ENCODE measurements around the gene MPND. TPM values are rescaled to one million over a fixed set of nuclear protein-coding genes. Genes with fewer than 3 reads are reported as not detected.

The MPND gene
- total and polyA plus RNA-seq, 12 donors: 15.2 to 26.6 (median 20.9) TPM

DNA sequence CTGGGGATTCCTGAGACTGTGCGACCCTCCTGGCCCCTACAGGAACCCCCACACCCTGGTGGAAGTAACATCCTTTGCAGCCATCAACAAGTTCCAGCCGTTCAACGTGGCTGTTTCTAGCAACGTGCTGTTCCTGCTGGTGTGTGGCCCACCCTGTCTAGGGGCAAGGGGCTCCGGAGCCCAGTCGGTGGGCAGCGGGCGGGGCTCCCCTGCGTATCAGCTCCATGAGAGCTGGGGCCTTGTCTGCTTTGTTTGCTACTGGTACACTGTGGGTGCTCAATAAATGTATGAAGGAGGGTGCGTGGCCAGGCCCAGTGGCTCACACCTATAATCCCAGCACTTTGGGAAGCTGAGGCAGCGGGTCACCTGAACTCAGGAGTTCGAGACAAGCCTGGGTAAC lies 10.9 kb downstream of the MPND start:
- ATAC-seq (no peak), DNase-seq (no peak)
- Histone ChIP-seq H3K4me1 (peaks cover 0 to 8% (median 0%) of the 10 kb centered on the region in 9 donors), H3K9me3 (no peaks in the 10 kb centered on the region), H3K27me3 (no peaks in the 10 kb centered on the region), H3K4me3 (no peak overlapping the region), H3K36me3 (peaks cover 0 to 60% (median 0%) of the 10 kb centered on the region in 9 donors), H3K27ac (no peak overlapping the region)
- intact Hi-C loops (cut with DNase I): loop anchor here in 8 of 10 donors (5.0 to 10.0 kb wide), 3 partner anchors 79 to 92 kb away; partner anchors contain the start of gene SHD (in 1 of the 8)
- WGBS, 2 donors: 90 to 91% methylated on average over 12 of the region's 12 CpGs
- TF ChIP-seq, protein P1, sequence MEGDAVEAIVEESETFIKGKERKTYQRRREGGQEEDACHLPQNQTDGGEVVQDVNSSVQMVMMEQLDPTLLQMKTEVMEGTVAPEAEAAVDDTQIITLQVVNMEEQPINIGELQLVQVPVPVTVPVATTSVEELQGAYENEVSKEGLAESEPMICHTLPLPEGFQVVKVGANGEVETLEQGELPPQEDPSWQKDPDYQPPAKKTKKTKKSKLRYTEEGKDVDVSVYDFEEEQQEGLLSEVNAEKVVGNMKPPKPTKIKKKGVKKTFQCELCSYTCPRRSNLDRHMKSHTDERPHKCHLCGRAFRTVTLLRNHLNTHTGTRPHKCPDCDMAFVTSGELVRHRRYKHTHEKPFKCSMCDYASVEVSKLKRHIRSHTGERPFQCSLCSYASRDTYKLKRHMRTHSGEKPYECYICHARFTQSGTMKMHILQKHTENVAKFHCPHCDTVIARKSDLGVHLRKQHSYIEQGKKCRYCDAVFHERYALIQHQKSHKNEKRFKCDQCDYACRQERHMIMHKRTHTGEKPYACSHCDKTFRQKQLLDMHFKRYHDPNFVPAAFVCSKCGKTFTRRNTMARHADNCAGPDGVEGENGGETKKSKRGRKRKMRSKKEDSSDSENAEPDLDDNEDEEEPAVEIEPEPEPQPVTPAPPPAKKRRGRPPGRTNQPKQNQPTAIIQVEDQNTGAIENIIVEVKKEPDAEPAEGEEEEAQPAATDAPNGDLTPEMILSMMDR (IDR thresholded peaks at IDR 0.05): no peak

GRCh38 chr19:4354897-4355296 lies 11.5 kb downstream of the MPND start:
- TF ChIP-seq, protein P1 (IDR thresholded peaks at IDR 0.05): no peak
- DNase-seq (no peak), ATAC-seq (no peak)
- intact Hi-C loops (cut with DNase I): loop anchor here in 8 of 10 donors (5.0 to 10.0 kb wide), 3 partner anchors 80 to 93 kb away; partner anchors contain the start of gene SHD (in 1 of the 8)
- no peaks in the 10 kb centered on the region for H3K9me3 ChIP-seq
- WGBS, 2 donors: 83 to 84% methylated on average over 17 of the region's 17 CpGs
- no peak overlapping the region for H3K4me3 ChIP-seq
- peaks cover 0 to 62% (median 0%) of the 10 kb centered on the region in 9 donors for H3K36me3 ChIP-seq
- H3K27me3 ChIP-seq: no peaks in the 10 kb centered on the region
- no peak overlapping the region for H3K27ac ChIP-seq
- peaks cover 0 to 8% (median 0%) of the 10 kb centered on the region in 9 donors for H3K4me1 ChIP-seq

DNA sequence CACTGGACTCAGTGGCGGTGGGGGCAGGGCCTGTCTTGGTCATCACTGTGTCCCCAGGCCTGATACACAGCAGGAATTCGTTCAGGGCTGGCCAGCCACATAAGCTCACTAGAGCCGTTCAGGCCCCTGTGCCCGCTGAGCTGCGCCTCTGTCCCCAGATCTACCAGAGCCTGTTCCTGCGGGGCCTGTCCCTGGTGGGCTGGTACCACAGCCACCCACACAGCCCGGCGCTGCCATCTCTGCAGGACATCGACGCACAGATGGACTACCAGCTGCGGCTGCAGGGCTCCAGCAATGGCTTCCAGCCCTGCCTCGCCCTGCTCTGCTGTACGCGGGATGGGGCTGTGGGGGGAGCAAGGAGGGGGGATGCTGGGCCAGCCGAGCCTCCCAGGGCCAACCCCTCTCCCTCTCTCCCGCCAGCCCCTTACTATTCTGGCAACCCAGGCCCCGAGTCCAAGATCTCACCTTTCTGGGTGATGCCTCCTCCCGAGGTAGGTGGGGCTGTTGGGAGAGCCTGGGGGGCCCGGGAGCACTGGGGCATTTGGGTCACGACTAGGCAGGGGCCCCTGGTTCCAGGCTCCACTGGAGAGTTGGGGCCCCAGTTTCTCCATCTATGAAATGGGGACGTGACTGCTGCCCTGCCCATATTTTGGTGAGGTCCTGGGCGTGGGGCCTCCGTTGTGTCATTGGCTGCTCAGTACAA lies 13.9 kb downstream of the MPND start:
- no peaks in the 10 kb centered on the region for H3K27me3 ChIP-seq
- no peak for ATAC-seq
- TF ChIP-seq, protein P1 (IDR thresholded peaks at IDR 0.05): no peak
- no peaks in the 10 kb centered on the region for H3K9me3 ChIP-seq
- H3K36me3 ChIP-seq: peaks cover 0 to 83% (median 12%) of the 10 kb centered on the region in 9 donors
- peaks cover 0 to 2% (median 0%) of the 10 kb centered on the region in 9 donors for H3K4me1 ChIP-seq
- intact Hi-C loops (cut with DNase I): loop anchor here in 1 of 10 donors (10.0 kb wide), 1 partner anchor 82 kb away; the partner anchor contains the start of gene SHD
- H3K4me3 ChIP-seq: no peak overlapping the region
- DNase-seq: no peak
- WGBS, 2 donors: 80 to 82% methylated on average over 22 to 23 of the region's 23 CpGs
- H3K27ac ChIP-seq: no peak overlapping the region

GRCh38 chr19:4357921-4358326 lies 14.6 kb downstream of the MPND start:
- Histone ChIP-seq H3K27ac (no peak overlapping the region), H3K4me3 (no peak overlapping the region), H3K27me3 (no peaks in the 10 kb centered on the region), H3K4me1 (no peaks in the 10 kb centered on the region), H3K36me3 (peaks cover 0 to 89% (median 19%) of the 10 kb centered on the region in 9 donors), H3K9me3 (no peaks in the 10 kb centered on the region)
- 91 to 93% methylated on average over 16 of the region's 16 CpGs for WGBS, 2 donors
- no peak for DNase-seq
- ATAC-seq: no peak
- TF ChIP-seq, protein P1 (IDR thresholded peaks at IDR 0.05): no peak
- intact Hi-C loops (cut with DNase I): loop anchor here in 1 of 10 donors (10.0 kb wide), 1 partner anchor 83 kb away; the partner anchor contains the start of gene SHD

Data from heart right ventricle (tissue), 16 donors.